Left lung (tissue), 10 donors: ENCODE data around the gene PDLIM7. TPM values are rescaled to one million over a fixed set of nuclear protein-coding genes. Genes with fewer than 3 reads are reported as not detected.

ENCODE experiments used
- ATAC-seq: fragments of 200-7000 bp; cut with Tn5 transposase; one replicate; pipeline ENCODE4 v1.9.1; 2020; ENCODE audit warnings: moderate library complexity
- DNase-seq, 4 donors: peaks; one replicate each; pipeline ENCODE4 v3.0.0-alpha.2; 2013 to 2020
- H3K27ac ChIP-seq, 2 donors: fragments of 200-600 bp; sonication (generic) in 1 of 2; one replicate each; pipeline versions ENCODE4 v1.5.0 to v1.8.0; 2020 to 2021
- H3K27me3 ChIP-seq, 2 donors: fragments of 200-600 bp; sonication (generic) in 1 of 2; one replicate each; pipeline versions ENCODE4 v1.5.0 to v1.8.0; 2020 to 2021
- H3K36me3 ChIP-seq, 2 donors: fragments of 200-600 bp; sonication (generic) in 1 of 2; one replicate each; pipeline versions ENCODE4 v1.5.0 to v1.8.0; 2020 to 2021
- H3K4me1 ChIP-seq, 2 donors: fragments of 200-600 bp; one replicate each; pipeline ENCODE4 v1.8.0; 2021
- H3K4me3 ChIP-seq, 2 donors: fragments of 200-600 bp; sonication (generic) in 1 of 2; one replicate each; pipeline versions ENCODE4 v1.5.0 to v1.8.0; 2020 to 2021; ENCODE audit warnings: mild to moderate bottlenecking in 1 of 2
- H3K9me3 ChIP-seq, 2 donors: fragments of 200-600 bp; sonication (generic) in 1 of 2; one replicate each; pipeline versions ENCODE4 v1.5.0 to v1.8.0; 2020 to 2021
- intact Hi-C, 2 donors: fragments of 100-400 bp; cut with DNase I; formaldehyde crosslinking; loops; one replicate each; pipeline versions ENCODE4 v1.11.2 to v1.14.2; 2022
- polyA plus RNA-seq, 6 donors: library from polyadenylated mRNA; unstranded; fragments of 120-200 nt; gene quantifications; one replicate each; pipeline ENCODE4 v1.2.1, GENCODE V29; 2013; ENCODE audit not compliant: insufficient read length in 6 of 6
- total RNA-seq, 2 donors: library from RNA; stranded (reverse); fragmentation: NEBNext Ultra II Directional; extraction: Animal tissue kit (Norgen Biotek cat#: 25700); gene quantifications; one replicate each; pipeline ENCODE4 v1.2.1, GENCODE V29; 2021
- TF ChIP-seq, protein P1 (sequence below), 2 donors: fragments of 200-600 bp; sonication (generic) in 1 of 2; IDR thresholded peaks; one replicate each; pipeline versions ENCODE4 v1.5.0 to v1.8.0; 2021; ENCODE audit warnings: antibody characterized with exemption in 2 of 2
- donor health status: DM: no; HTN: yes; CAD: no.
- donor health status: DM: no; HTN: no; CAD: no.

PDLIM7 gene
- total and polyA plus RNA-seq, 8 donors, result 60.9 to 141 (median 90.2) TPM

DNA sequence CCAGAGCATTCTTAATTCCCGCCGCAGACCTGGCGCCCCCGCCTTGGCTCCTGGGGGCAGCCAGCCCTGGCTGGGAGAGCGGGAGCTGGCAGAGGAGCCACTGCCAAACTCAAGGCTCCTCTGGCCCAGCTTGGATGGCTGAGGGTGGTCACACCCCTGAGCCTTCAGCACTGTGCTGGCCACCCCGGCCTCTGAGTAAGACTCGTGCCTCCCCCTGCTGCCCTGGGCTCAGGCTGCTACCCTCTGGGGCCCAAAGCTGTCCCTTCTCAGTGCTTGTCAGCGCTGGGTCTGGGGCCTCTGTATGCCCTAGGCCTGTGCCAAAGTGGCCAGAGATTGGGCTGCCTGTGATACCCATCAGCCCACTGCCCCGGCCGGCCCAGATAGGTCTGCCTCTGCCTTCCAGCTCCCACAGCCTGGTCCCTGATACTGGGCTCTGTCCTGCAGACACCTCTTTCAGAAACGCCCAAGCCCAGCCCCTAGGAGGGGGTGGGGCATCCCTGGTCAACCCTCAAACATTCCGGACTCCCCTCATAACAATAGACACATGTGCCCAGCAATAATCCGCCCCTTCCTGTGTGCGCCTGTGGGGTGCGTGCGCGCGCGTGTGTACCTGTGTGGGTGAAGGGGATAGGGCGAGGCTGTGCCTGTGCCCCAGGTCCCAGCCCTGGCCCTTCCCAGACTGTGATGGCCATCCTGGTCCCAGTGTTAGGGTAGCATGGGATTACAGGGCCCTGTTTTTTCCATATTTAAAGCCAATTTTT lies 55.2 kb downstream of the PDLIM7 start:
- intact Hi-C loops, result no loop called here
- no peak overlapping the region for H3K4me3 ChIP-seq
- H3K9me3 ChIP-seq, result no peaks in the 10 kb centered on the region
- peaks cover 0 to 18% of the 10 kb centered on the region in 2 donors for H3K27me3 ChIP-seq
- H3K4me1 ChIP-seq, result peaks cover 2 to 26% of the 10 kb centered on the region in 2 donors
- H3K36me3 ChIP-seq, result peaks cover 0 to 67% of the 10 kb centered on the region in 2 donors
- ATAC-seq (no peak), DNase-seq (peak in 1 of 4 donors; percentile 62)
- TF ChIP-seq, protein P1, sequence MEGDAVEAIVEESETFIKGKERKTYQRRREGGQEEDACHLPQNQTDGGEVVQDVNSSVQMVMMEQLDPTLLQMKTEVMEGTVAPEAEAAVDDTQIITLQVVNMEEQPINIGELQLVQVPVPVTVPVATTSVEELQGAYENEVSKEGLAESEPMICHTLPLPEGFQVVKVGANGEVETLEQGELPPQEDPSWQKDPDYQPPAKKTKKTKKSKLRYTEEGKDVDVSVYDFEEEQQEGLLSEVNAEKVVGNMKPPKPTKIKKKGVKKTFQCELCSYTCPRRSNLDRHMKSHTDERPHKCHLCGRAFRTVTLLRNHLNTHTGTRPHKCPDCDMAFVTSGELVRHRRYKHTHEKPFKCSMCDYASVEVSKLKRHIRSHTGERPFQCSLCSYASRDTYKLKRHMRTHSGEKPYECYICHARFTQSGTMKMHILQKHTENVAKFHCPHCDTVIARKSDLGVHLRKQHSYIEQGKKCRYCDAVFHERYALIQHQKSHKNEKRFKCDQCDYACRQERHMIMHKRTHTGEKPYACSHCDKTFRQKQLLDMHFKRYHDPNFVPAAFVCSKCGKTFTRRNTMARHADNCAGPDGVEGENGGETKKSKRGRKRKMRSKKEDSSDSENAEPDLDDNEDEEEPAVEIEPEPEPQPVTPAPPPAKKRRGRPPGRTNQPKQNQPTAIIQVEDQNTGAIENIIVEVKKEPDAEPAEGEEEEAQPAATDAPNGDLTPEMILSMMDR (IDR thresholded peaks at IDR 0.05), result no peak
- H3K27ac ChIP-seq, result no peak overlapping the region

DNA sequence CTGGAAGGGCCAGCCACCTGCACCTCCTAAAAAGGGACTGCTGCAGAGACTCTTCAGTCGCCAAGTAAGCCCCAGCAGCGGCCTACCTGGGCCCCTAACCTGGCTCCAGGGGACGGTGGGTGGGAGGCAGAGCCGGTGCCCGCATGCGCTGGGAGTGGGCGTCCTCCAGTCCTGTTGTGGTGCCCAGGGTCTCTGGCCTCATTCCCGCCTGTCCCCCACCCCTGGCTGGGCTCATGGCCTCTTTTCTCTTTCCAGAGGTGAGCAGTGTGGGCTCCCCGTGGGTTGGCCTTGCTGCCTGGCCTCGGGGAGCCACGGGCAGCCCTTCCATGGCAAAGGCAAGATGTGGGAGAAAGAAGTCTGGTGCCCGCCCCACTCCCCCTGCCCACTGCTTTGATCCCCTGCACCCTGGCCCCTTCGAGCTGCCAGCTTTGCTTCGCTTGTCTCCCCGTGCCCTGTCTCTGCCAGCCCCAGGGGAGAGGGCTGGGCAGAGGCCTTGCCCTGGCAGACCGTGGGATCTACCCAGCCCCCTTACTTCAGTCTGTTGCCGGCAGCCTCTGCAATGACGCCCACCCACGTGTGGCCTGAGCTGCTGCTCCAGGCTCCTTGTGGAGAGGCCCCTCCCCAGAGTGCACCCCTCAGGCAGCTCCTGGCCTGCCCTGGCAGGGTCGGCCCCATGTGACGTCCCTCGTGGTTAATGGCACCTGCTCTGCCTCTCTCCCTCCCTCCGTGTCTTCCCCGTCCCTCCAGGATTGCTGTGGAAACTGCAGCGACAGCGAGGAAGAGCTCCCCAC lies 56.2 kb downstream of the PDLIM7 start:
- ATAC-seq (no peak), DNase-seq (peak in 1 of 4 donors; percentile 59)
- H3K27ac ChIP-seq, result peak overlapping the region in 1 of 2 donors; percentile 13
- TF ChIP-seq, protein P1 (IDR thresholded peaks at IDR 0.05), result no peak
- intact Hi-C loops, result no loop called here
- no peaks in the 10 kb centered on the region for H3K9me3 ChIP-seq
- no peak overlapping the region for H3K4me3 ChIP-seq
- H3K27me3 ChIP-seq, result peaks cover 0 to 8% of the 10 kb centered on the region in 2 donors
- H3K4me1 ChIP-seq, result peaks cover 2 to 16% of the 10 kb centered on the region in 2 donors
- H3K36me3 ChIP-seq, result peaks cover 0 to 78% of the 10 kb centered on the region in 2 donors

DNA sequence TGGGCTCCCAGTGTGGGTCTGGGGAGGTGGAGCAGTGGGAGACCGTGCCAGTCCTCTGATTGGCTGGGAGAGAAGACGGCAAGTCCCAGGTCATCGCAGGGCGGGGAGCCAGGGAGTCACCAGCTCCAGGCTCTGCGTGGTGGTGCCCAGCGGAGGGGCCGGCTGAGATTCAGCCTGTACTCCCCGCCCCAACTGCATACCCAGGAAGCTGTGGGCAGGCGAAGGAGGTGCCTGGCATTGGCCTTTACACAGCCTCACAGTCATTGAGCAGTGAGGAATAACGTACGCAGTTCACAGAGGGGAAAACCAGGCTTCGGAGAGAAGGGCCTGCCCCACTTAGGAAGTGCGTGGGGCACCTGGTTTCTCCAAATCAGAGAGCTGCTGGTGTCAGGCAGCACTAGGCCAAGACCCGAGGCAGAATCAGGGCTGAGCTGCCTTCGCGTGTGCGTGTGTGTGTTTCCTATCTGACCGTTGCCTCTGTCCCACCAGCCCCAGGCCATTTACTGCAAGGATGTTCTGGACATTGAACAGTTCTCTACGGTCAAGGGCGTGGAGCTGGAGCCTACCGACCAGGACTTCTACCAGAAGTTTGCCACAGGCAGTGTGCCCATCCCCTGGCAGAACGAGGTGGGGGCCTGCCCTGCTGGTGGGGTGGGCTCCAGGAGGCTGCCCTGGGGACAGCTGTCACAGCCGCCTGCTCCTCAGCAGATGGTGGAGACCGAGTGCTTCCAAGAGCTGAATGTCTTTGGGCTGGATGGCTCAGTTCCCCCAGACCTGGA lies 57.0 kb downstream of the PDLIM7 start:
- DNase-seq (peak in 1 of 4 donors; percentile 64), ATAC-seq (no peak)
- no peaks in the 10 kb centered on the region for H3K9me3 ChIP-seq
- no peak overlapping the region for H3K27ac ChIP-seq
- peaks cover 0 to 8% of the 10 kb centered on the region in 2 donors for H3K4me1 ChIP-seq
- peaks cover 0 to 86% of the 10 kb centered on the region in 2 donors for H3K36me3 ChIP-seq
- intact Hi-C loops, result no loop called here
- H3K4me3 ChIP-seq, result no peak overlapping the region
- TF ChIP-seq, protein P1 (IDR thresholded peaks at IDR 0.05), result no peak
- no peaks in the 10 kb centered on the region for H3K27me3 ChIP-seq

DNA sequence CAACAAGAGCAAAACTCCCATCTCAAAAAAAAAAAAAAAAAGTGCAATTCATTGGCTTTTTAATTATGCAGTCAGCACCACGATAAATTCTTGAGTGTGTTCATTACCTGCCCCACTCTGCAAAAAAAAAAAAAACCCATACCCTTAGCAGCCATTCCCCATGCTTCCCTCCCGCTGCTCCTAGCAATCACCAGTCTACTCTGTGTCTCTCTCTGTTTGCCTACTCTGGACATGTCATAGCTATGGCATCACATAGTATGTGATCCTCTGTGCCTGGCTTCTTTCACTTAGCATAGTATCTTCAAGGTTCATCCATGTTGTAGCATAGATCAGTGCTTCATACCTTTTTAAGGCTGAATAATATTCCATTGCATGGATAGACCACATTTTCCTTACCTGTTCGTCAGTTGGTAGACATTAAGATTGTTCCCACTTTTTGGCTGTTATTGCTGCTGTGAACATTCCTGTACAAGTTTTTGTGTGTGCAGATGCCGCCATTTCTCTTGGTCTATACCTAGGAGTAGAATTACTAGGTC lies 57.8 kb downstream of the PDLIM7 start:
- DNase-seq (no peak), ATAC-seq (no peak)
- no peaks in the 10 kb centered on the region for H3K27me3 ChIP-seq
- TF ChIP-seq, protein P1 (IDR thresholded peaks at IDR 0.05), result no peak
- peaks cover 0 to 94% of the 10 kb centered on the region in 2 donors for H3K36me3 ChIP-seq
- no peak overlapping the region for H3K27ac ChIP-seq
- intact Hi-C loops, result no loop called here
- H3K4me3 ChIP-seq, result no peak overlapping the region
- H3K9me3 ChIP-seq, result no peaks in the 10 kb centered on the region
- H3K4me1 ChIP-seq, result peaks cover 0 to 2% of the 10 kb centered on the region in 2 donors
